NCI-H187 treated with DMSO at 0.1 percent for 48 hours (cell line): ENCODE measurements around the gene PLD5.
"Not testable (repeated sequence)": the region's sequence is repeated elsewhere in the genome, so short reads cannot be mapped to it uniquely, and the experiment has no call there.

ENCODE experiments used
- DNase-seq: peaks from one replicate; lab custom pipeline; 2025; lab: John Stamatoyannopoulos, UW

The PLD5 gene

GRCh38 chr1:242212401-242212800 is 312.1 kb downstream of the PLD5 start:
- DNase-seq, result no peak

- no peak for DNase-seq
These were observed 313.1 kb downstream of the PLD5 start for GRCh38 chr1:242211254-242212022.

- DNase-seq, result not testable (repeated sequence)
These were observed 314.2 kb downstream of the PLD5 start for GRCh38 chr1:242210316-242210715.

DNA sequence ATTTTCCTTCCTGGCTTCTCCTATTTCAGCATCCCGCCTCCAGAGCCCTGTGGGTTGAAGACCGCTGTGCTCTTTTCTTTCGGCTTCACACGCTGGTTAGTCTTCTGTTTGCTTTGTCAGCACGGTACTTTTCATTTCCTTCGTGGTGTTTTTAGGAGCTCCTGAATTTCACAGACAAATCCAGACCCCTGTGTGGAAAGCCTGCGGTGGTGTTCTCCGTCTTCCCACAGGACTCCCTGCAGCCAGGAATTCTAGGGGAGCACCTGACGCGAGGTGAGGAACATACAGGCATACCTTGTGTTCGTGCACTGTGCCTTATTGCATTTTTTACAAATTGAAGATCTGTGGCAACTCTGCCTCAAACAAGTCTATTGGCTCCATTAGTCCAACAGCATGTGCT is 315.4 kb downstream of the PLD5 start:
- DNase-seq, result no peak

GRCh38 chr1:242208021-242208420 is 316.5 kb downstream of the PLD5 start:
- no peak for DNase-seq

- DNase-seq, result no peak
These were observed 317.5 kb downstream of the PLD5 start for GRCh38 chr1:242206994-242207393.

DNA sequence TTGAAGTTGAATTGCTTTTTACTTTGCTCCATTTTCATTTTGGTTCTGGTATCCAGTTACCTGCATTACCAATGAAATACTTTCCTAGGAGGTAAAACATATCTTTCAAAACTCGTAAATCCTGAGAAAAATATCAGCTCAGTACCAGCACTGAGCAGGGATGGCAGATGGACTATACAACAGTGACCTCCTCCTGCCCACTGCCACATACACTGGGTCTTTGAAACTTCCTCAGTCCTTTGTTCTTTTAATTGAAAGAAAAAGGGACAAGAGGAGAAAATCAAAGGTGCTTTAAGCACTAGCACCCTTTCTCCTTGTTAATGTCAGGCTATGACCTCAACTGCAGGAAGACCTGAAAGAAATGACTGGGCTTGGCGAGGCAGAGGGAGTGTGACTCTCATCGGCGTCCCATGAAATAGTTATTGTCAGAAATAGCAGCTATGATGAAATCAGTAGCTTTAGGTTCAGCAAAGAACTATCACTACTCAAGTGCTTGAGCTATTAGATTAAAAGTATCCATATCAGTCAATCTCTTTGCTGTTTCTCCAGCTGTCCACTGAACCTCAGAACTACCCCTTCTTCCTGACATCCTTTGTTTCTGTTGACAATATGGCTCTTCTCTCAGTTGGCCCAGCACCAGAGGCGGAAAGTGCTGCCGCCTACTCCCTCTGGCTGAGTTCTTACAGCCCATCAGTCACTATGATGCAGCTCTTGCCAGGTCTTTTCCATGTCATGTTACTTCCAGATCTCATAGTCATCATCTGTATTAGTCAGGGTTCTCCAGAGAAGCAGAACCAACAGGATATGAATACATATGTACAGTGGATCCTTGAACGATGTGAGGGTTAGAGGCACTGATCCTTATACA is 318.6 kb downstream of the PLD5 start:
- no peak for DNase-seq

DNA sequence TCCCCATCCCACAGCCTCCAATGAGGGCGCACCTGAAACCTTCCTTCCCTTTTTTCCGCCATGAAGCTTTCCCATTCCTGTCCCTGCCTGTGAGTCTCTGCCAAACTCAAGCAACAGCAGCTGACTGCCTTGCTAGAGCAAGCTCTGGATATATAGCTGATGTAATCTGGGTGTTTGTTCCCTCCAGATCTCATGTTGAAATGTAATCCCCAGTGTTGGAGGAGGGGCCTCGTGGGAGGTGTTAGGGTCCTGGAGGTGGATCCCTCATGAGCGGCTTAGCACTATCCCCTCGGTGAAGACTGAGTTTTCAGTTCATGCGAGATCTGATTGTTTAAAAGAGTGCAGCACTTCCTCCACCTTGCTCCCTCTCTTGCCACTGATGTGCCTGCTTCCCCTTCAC is 321.2 kb downstream of the PLD5 start:
- DNase-seq, result no peak

DNA sequence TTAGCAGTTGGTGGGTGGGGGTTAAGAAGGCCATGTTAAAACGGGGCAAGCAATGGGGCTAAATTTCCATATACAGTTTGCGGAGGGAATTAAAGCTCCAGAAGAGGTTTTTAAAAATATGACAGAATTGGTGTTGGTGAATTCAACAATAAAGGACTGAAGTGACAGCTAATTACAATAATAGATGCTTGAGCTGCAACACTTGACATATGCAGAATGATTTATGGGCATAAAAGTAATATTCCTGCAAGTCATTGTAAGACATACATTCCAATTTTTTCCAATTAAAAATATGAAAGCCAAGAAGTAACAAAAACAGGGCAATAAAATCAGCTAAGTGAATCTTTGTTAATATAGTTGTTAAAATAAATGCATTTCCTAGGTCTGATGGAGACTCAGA is 323.4 kb downstream of the PLD5 start:
- no peak for DNase-seq

DNA sequence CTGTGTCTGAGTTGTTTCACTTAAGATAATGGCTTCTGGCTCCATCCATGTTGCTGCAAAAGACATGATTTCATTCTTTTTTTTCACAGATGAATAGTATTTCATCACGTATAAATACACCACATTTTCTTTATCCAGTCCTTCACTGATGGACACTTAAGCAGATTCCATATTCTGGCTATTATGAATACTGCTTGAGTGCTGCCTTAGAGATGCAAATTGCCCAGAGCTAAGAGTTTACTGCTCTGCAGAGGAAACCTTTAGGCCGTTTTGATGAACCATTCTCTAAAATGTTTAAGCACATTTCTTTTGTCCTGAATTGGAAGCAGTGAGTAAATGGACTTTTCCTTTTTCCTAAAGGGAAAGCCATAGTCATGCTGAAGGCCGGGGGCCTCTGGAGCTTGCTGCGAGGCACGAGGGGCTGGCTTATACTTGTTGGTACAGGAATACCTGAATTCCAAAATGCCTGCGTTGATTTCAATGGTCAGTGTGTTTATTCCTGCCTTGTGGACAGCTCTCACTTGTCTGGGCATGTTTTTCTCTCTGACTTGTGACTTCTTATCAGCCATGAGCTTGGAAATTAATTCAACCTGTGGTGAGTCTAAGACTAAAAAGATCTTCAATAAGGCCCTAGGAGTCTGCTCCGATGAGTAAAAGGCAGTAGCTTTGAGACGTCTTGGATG is 324.6 kb downstream of the PLD5 start:
- DNase-seq, result no peak

- DNase-seq, result no peak
These were observed 326.3 kb downstream of the PLD5 start for GRCh38 chr1:242197907-242198820.

- no peak for DNase-seq
These were observed 327.6 kb downstream of the PLD5 start for GRCh38 chr1:242196914-242197313.

- no peak for DNase-seq
These were observed 328.4 kb downstream of the PLD5 start for GRCh38 chr1:242196101-242196500.

DNA sequence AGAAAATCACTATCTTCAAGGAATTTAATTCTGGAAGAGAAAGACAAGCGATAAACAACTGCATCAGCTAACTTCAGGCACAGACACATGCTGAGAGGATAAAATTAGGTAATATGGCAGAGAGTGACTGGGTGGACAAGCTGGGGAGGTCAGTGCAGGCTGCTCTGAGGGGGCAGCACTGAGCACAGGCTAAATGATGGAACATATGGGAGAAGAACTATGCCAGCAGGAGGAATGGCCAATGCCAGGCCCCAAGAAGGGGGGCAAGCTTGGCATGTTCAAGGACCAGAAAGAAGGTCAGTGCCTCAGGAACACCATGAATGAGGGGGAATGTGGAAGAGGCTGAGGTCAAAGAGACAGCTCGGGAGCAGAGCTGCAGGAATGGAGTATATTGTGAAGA is 334.9 kb downstream of the PLD5 start:
- DNase-seq, result no peak

DNA sequence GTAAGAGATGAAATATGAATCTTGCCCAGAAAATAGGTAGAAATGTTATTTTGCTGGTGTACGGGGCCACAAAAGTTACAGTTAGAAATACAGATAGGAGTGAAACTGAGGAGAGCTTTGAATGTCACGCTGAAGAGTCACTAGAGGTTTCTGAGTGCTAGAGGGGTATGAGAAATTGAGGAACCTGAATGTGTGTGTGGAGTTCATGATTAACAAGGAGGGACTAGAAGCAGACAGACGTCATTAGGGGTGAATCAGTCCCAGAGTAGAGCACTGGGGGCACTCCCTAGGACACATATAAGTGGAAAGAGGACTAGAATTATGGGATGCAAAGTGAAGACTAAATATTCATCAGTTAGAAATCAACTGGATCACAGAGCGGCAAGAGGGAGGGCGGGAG is 336.7 kb downstream of the PLD5 start:
- no peak for DNase-seq

DNA sequence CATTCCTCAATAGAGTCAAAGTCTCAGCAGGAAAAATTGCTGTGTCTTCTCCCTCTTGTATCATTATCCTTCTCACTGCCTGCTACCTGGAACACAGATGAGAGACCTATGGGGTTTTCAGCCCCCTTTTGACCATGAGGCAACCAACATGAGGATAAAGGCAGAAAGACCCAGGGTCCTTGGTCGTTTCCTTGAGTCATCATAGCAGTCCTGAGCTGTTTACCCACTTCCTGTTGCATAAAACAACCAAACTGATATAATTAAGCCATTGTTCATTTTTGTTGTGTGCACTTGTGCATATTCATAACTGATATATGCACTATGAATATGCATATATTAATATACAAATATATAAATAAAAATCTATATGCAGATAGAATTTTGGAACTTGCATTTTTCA is 337.3 kb downstream of the PLD5 start:
- no peak for DNase-seq

DNA sequence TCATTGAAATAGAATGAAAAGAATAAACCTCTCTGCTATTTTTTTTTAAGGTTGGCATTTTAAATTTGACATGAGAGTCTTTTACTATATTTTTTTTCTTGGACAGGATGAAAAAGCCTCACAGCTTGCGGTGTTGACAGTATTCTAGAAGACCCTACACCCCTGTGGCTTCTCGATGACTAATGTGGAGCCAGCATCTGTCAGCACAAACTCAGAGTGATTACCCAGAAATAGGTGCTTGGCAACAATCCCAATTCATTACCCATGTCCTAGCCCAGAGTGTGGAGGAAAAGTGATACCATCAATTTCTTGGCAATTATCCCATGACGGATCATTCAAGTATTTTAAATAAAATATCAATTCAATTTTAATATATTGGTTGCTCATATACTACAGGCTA is 338.8 kb downstream of the PLD5 start:
- no peak for DNase-seq

DNA sequence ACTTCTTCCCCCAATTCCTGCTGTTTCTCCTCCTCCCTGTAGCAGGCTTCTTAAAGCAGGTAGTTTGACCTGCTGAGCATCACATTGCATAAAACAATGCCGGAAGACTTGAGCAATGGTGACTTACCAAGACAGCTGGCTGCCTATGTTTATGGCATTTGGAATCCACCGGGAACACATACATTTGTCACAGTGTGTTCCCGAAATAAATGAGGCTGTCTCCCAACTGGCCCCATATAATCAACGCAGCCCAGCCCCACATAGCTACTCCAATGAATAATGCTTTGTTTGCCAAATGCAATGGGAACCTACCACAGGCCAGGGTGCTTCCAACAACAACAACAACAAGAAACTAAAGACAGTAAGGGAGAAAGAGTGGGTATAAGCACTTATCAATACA is 339.5 kb downstream of the PLD5 start:
- no peak for DNase-seq

DNA sequence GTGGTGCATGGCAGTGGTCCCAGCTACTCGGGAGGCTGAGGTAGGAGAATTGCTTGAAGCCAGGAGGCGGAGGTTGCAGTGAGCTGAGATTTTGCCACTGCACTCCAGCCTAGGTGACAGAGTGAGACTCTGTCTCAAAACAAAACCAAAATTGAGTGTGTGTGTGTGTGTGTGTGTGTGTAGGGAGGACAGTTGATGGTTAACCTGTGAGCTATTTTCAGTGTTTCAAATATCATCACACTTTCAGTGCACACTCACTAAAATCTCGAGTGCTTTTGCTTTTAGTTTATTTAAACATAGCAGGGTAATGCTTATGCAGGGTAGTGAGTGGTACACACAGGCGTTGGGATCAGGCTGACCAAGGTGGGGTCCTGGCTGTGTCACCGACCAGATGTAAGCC is 344.7 kb downstream of the PLD5 start:
- DNase-seq, result not testable (repeated sequence)

DNA sequence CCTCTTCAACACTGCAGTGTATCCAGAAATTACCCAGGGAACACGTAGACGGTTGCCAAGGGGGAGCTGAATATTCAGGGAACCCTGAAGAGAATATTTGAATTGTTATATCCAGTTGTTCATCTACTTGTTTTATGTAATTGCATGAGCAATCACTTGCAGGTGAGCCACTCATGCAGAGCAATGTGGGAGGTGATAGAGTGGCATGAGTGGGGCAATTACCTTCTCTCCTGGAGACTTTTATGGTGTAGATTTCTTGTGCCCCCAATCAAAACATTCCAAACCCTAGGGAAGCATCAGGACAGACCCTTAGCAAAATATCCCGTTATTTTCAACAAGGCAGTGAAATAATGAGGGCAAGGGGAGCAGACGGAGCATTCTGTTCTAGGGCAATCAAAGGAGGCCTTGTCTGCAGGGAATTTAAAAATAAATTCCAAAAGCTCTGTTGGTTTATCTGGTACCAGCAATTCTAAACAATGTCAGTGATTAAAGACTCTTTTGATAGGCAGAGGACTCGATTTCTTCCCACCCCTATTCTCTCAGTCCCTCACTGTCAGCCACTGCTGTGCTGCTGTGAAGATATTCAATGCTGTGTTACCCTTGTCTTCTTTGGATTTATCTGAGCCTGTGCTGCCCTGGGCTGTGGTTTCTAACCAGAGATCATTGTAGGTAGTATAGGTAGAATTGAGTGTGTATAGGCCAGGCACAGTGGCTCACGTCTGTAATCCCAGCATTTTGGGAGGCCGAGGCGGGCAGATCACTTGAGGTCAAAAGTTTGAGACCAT is 345.4 kb downstream of the PLD5 start:
- DNase-seq, result no peak

DNA sequence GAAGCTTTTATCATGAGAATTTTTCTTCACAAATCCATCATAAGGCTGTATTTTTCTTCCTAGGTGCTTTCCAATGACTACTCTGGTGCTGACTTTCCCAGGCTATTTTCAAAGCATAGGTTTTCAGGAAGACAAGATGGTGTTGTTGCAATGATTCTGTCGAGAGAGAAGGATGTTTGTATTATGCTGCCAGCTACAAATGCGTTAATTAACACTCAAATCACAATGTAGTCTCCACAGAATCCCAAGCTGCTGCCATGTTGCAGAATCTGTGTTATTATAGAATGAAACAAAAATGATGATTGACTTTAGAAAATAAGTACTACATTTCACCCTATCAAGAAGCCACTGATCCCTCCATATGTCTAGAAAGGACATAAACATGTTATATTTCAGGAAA is 346.1 kb downstream of the PLD5 start:
- no peak for DNase-seq
